HepG2 (cell line): ENCODE results near the gene CORO7. TPM values are rescaled to one million over a fixed set of nuclear protein-coding genes. Genes with fewer than 3 reads are reported as not detected.

Source experiments
- EP300 ChIP-seq, 3 experiments: sonication (generic) in 1 of 3; formaldehyde crosslinking in 1 of 3; IDR thresholded peaks; 2 replicates each; pipeline versions ENCODE4 v1.5.1 to v1.6.1; 2011 to 2020; ENCODE audit warnings: low read depth in 2 of 3, low read length in 2 of 3, borderline replicate concordance in 1 of 3, improper control_type of control experiment in 1 of 3, mild to moderate bottlenecking in 1 of 3, missing genetic modification reagents in 1 of 3, moderate library complexity in 1 of 3
- HIVEP1 ChIP-seq: sonication (generic); formaldehyde crosslinking; IDR thresholded peaks from 2 replicates; pipeline ENCODE4 v1.4.0; 2020; ENCODE audit warnings: mild to moderate bottlenecking, missing genetic modification reagents
- HNRNPL ChIP-seq: fragments of 200-400 bp; formaldehyde crosslinking; IDR thresholded peaks from 2 replicates; pipeline ENCODE4 v1.6.1; 2017; ENCODE audit warnings: mild to moderate bottlenecking, low read depth, low read length
- KDM5B ChIP-seq: sonication (generic); formaldehyde crosslinking; IDR thresholded peaks from 2 replicates; pipeline ENCODE4 v1.4.0; 2020; ENCODE audit warnings: missing genetic modification reagents, mild to moderate bottlenecking, borderline replicate concordance
- NR3C1 ChIP-seq: sonication (generic); formaldehyde crosslinking; IDR thresholded peaks from 2 replicates; pipeline ENCODE4 v1.4.0; 2020; ENCODE audit warnings: missing genetic modification reagents
- SALL2 ChIP-seq: sonication (generic); formaldehyde crosslinking; IDR thresholded peaks from 2 replicates; pipeline ENCODE4 v1.8.1; 2023; ENCODE audit warnings: mild to moderate bottlenecking, missing genetic modification reagents, inconsistent platforms
- TCF7 ChIP-seq: sonication (generic); IDR thresholded peaks from 2 replicates; pipeline ENCODE4 v1.6.1; 2016; ENCODE audit warnings: antibody characterized with exemption, low read depth
- ZNF432 ChIP-seq: sonication (generic); formaldehyde crosslinking; IDR thresholded peaks from 2 replicates; pipeline ENCODE4 v1.5.0; 2020; ENCODE audit warnings: missing genetic modification reagents, mild to moderate bottlenecking, borderline replicate concordance
- ZNF550 ChIP-seq: sonication (generic); formaldehyde crosslinking; IDR thresholded peaks from 2 replicates; pipeline ENCODE4 v1.4.0; 2020; ENCODE audit warnings: mild to moderate bottlenecking, missing genetic modification reagents, borderline replicate concordance
- polyA plus RNA-seq, 8 experiments: library from polyadenylated mRNA; depleted of rRNA in 3 of 8; stranded (reverse) in 7 of 8; unstranded in 1 of 8; fragments of >200 nt; fragmentation: Illumina TruSeq in 4 of 8; extraction: Trizol in 4 of 8; gene quantifications; 2 replicates each; pipeline versions ENCODE4 v1.2.1 to v1.2.3, GENCODE V29; 2011 to 2016; ENCODE audit warnings: low read depth in 4 of 8, missing spikeins in 1 of 8, mixed read lengths in 1 of 8; ENCODE audit not compliant: insufficient read depth in 1 of 8
- total RNA-seq, 5 experiments: library from RNA; depleted of rRNA; stranded (reverse); fragments of >200 nt; fragmentation: Illumina TruSeq; extraction: Trizol; gene quantifications; 2 replicates each; pipeline ENCODE4 v1.2.3, GENCODE V29; 2016; ENCODE audit warnings: low read depth in 1 of 5
- TF ChIP-seq, protein P1 (sequence below), 2 experiments: sonication (generic) in 1 of 2; formaldehyde crosslinking in 1 of 2; IDR thresholded peaks; 2 replicates each; pipeline versions ENCODE4 v1.4.0 to v1.6.1; 2016 to 2020; ENCODE audit warnings: borderline replicate concordance in 1 of 2, low read depth in 1 of 2, mild to moderate bottlenecking in 1 of 2, missing genetic modification reagents in 1 of 2
- TF ChIP-seq, protein P2 (sequence below): sonication (generic); formaldehyde crosslinking; IDR thresholded peaks from 2 replicates; pipeline ENCODE4 v1.4.0; 2020; ENCODE audit warnings: missing genetic modification reagents
- TF ChIP-seq, protein P3 (sequence below): IDR thresholded peaks from 2 replicates; pipeline ENCODE4 v1.6.1; 2016
- TF ChIP-seq, protein P4 (sequence below): fragments of 450-650 bp; IDR thresholded peaks from 2 replicates; pipeline ENCODE4 v1.6.1; 2017; ENCODE audit warnings: mild to moderate bottlenecking
- TF ChIP-seq, protein P5 (sequence below): sonication (generic); formaldehyde crosslinking; IDR thresholded peaks from 2 replicates; pipeline ENCODE4 v1.8.1; 2023; ENCODE audit warnings: mild to moderate bottlenecking, missing genetic modification reagents
- TF ChIP-seq, protein P6 (sequence below): sonication (generic); formaldehyde crosslinking; IDR thresholded peaks from 2 replicates; pipeline ENCODE4 v1.8.0; 2022; ENCODE audit warnings: missing genetic modification reagents, mild to moderate bottlenecking, inconsistent platforms, borderline replicate concordance

CORO7 gene
- total and polyA plus RNA-seq, 2 of the 13 experiments (the other 11 are each of a cell fraction or from before 2014, with no cell fraction given) = 9.9 to 14.3 TPM

DNA sequence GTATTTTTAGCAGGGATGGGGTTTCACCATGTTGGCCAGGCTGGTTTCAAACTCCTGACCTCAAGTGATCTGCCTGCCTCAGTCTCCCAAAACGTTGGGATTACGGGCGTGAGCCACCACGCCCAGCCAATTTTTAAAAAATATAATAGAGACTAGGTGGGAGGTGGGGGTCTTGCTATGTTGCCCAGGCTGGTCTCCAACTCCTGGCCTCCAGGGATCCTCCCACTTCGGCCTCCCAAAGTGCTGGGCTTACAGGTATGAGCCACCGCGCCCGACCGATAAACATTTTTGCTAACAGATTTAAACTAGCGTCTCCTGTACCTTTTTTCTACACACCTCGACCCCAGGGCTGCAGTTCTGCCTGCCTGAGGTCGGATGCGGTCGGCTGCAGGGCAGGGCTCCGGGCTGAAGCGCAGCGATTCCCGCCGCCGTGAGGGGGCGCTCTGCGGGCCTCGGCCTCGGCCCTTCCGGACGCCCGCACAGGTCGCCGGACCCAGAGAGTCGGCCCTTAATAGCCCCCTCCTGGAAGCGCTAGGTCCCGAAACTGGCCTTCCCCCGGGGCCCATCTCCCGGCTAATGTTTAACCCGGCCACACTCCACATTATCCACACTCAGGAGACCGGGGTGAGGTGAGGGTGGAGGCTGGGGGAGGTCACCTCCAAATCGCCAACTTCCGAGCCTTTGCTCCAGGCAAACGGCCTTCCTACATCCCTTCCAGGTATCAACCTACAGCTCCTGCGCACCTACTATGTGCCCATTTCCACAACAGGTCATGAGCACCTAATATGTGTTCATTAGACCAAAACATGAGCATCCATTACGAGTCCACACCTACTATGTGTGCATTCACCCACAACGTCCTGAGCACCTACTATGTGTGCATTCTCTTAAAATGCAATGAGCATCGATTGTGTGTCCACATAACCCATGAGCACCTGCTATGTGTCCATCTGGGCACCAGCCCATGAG is 102.5 kb downstream of the CORO7 start (continued):
- TF ChIP-seq, protein P1, sequence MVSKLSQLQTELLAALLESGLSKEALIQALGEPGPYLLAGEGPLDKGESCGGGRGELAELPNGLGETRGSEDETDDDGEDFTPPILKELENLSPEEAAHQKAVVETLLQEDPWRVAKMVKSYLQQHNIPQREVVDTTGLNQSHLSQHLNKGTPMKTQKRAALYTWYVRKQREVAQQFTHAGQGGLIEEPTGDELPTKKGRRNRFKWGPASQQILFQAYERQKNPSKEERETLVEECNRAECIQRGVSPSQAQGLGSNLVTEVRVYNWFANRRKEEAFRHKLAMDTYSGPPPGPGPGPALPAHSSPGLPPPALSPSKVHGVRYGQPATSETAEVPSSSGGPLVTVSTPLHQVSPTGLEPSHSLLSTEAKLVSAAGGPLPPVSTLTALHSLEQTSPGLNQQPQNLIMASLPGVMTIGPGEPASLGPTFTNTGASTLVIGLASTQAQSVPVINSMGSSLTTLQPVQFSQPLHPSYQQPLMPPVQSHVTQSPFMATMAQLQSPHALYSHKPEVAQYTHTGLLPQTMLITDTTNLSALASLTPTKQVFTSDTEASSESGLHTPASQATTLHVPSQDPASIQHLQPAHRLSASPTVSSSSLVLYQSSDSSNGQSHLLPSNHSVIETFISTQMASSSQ (IDR thresholded peaks at IDR 0.05; ENCODE audit: low read depth) = peak; percentile 94
- TF ChIP-seq, protein P1 (CRISPR knock-in tag; IDR thresholded peaks at IDR 0.05; ENCODE audit: borderline replicate concordance) = peak; percentile 98
- TF ChIP-seq HIVEP1 (CRISPR knock-in tag) = no peak
- TF ChIP-seq, protein P2, sequence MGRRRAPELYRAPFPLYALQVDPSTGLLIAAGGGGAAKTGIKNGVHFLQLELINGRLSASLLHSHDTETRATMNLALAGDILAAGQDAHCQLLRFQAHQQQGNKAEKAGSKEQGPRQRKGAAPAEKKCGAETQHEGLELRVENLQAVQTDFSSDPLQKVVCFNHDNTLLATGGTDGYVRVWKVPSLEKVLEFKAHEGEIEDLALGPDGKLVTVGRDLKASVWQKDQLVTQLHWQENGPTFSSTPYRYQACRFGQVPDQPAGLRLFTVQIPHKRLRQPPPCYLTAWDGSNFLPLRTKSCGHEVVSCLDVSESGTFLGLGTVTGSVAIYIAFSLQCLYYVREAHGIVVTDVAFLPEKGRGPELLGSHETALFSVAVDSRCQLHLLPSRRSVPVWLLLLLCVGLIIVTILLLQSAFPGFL (CRISPR knock-in tag) = no peak
- TF ChIP-seq, protein P3, sequence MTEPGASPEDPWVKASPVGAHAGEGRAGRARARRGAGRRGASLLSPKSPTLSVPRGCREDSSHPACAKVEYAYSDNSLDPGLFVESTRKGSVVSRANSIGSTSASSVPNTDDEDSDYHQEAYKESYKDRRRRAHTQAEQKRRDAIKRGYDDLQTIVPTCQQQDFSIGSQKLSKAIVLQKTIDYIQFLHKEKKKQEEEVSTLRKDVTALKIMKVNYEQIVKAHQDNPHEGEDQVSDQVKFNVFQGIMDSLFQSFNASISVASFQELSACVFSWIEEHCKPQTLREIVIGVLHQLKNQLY (CRISPR knock-in tag) = no peak
- TF ChIP-seq NR3C1 (CRISPR knock-in tag) = no peak
- no peak for TF ChIP-seq TCF7
- TF ChIP-seq, protein P4, sequence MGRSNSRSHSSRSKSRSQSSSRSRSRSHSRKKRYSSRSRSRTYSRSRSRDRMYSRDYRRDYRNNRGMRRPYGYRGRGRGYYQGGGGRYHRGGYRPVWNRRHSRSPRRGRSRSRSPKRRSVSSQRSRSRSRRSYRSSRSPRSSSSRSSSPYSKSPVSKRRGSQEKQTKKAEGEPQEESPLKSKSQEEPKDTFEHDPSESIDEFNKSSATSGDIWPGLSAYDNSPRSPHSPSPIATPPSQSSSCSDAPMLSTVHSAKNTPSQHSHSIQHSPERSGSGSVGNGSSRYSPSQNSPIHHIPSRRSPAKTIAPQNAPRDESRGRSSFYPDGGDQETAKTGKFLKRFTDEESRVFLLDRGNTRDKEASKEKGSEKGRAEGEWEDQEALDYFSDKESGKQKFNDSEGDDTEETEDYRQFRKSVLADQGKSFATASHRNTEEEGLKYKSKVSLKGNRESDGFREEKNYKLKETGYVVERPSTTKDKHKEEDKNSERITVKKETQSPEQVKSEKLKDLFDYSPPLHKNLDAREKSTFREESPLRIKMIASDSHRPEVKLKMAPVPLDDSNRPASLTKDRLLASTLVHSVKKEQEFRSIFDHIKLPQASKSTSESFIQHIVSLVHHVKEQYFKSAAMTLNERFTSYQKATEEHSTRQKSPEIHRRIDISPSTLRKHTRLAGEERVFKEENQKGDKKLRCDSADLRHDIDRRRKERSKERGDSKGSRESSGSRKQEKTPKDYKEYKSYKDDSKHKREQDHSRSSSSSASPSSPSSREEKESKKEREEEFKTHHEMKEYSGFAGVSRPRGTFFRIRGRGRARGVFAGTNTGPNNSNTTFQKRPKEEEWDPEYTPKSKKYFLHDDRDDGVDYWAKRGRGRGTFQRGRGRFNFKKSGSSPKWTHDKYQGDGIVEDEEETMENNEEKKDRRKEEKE = no peak
- TF ChIP-seq, protein P5, sequence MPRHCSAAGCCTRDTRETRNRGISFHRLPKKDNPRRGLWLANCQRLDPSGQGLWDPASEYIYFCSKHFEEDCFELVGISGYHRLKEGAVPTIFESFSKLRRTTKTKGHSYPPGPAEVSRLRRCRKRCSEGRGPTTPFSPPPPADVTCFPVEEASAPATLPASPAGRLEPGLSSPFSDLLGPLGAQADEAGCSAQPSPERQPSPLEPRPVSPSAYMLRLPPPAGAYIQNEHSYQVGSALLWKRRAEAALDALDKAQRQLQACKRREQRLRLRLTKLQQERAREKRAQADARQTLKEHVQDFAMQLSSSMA (CRISPR knock-in tag) = no peak
- no peak; a peak in 1 of 4 replicates for TF ChIP-seq EP300 (IDR thresholded peaks at IDR 0.05; ENCODE audit: low read depth in 2 of 2, low read length in 2 of 2)
- no peak for TF ChIP-seq EP300 (CRISPR knock-in tag; IDR thresholded peaks at IDR 0.05; ENCODE audit: borderline replicate concordance)
- TF ChIP-seq, protein P6, sequence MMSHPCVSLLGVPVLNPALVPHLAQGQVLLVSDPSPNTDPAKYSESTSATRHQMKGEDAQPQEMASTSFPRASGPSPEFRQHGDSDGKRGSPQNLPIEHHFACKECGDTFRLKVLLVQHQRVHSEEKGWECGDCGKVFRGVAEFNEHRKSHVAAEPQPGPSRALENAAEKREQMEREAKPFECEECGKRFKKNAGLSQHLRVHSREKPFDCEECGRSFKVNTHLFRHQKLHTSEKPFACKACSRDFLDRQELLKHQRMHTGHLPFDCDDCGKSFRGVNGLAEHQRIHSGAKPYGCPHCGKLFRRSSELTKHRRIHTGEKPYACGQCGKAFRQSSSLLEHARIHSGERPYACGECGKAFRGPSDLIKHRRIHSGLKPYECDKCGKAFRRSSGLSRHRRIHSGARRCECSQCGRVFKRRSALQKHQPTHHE (CRISPR knock-in tag) = peak; percentile 46; the same call in 1 of the 2 replicates
- TF ChIP-seq ZNF432 = no peak
- 0 out of 2 replicates have a peak, but pooled peaks have one; percentile 43 for TF ChIP-seq KDM5B
- TF ChIP-seq HNRNPL = 0 out of 2 replicates have a peak, but pooled peaks have one; percentile 36
- TF ChIP-seq SALL2 (CRISPR knock-in tag) = peak; percentile 70; the same call in 1 of the 2 replicates
- TF ChIP-seq ZNF550 (CRISPR knock-in tag) = peak; percentile 12; the same call in 1 of the 2 replicates
